ENCODE data around the gene CHD2.

Gene CHD2

GRCh38 chr15:93058128-93058527 lies 158.0 kb downstream of the CHD2 start (continued):
- TF ChIP-seq CREB5 (CRISPR knock-in tag; IDR thresholded peaks at IDR 0.05; ENCODE audit: low read depth) (no peak), PPARA (CRISPR knock-in tag; IDR thresholded peaks at IDR 0.05; ENCODE audit: borderline replicate concordance) (no peak), ZC3H10 (CRISPR knock-in tag; IDR thresholded peaks at IDR 0.05) (no peak), BACH2 (CRISPR knock-in tag; IDR thresholded peaks at IDR 0.05; ENCODE audit: borderline replicate concordance) (no peak), ZNF565 (CRISPR knock-in tag; conservative IDR thresholded peaks at IDR 0.05; ENCODE audit: low read depth) (no peak), POU6F1 (CRISPR knock-in tag; IDR thresholded peaks at IDR 0.05; ENCODE audit: borderline replicate concordance, low read depth) (no peak), ZFP30 (CRISPR knock-in tag; IDR thresholded peaks at IDR 0.05) (no peak)

GRCh38 chr15:93058904-93059427 lies 158.8 kb downstream of the CHD2 start:
- no peak for TF ChIP-seq CREB5 (CRISPR knock-in tag; IDR thresholded peaks at IDR 0.05; ENCODE audit: low read depth)
- no peak for TF ChIP-seq TCF4 (CRISPR knock-in tag; IDR thresholded peaks at IDR 0.05; ENCODE audit: borderline replicate concordance)
- no peak for TF ChIP-seq RARB (CRISPR knock-in tag; IDR thresholded peaks at IDR 0.05)
- no peak for TF ChIP-seq OSR1 (CRISPR knock-in tag; IDR thresholded peaks at IDR 0.05)
- no peak for TF ChIP-seq ZC3H10 (CRISPR knock-in tag; IDR thresholded peaks at IDR 0.05)
- no peak for TF ChIP-seq ARNTL (CRISPR knock-in tag; IDR thresholded peaks at IDR 0.05; ENCODE audit: borderline replicate concordance, low read depth)
- no peak for TF ChIP-seq ZFP30 (CRISPR knock-in tag; IDR thresholded peaks at IDR 0.05)
- TF ChIP-seq ZFP3 (CRISPR knock-in tag; IDR thresholded peaks at IDR 0.05), result no peak
- no peak for TF ChIP-seq ISL1 (CRISPR knock-in tag; IDR thresholded peaks at IDR 0.05)
- no peak for TF ChIP-seq TSHZ2 (CRISPR knock-in tag; IDR thresholded peaks at IDR 0.05)
- no peak for TF ChIP-seq BACH2 (CRISPR knock-in tag; IDR thresholded peaks at IDR 0.05; ENCODE audit: borderline replicate concordance)
- TF ChIP-seq TOX (CRISPR knock-in tag; IDR thresholded peaks at IDR 0.05; ENCODE audit: borderline replicate concordance), result no peak
- no peak for TF ChIP-seq SNAI2 (CRISPR knock-in tag; IDR thresholded peaks at IDR 0.05)
- TF ChIP-seq CSDC2 (CRISPR knock-in tag; IDR thresholded peaks at IDR 0.05), result no peak
- no peak for TF ChIP-seq PATZ1 (CRISPR knock-in tag; IDR thresholded peaks at IDR 0.05; ENCODE audit: borderline replicate concordance)
- no peak for TF ChIP-seq GLIS3 (CRISPR knock-in tag; IDR thresholded peaks at IDR 0.05)
- ATAC-seq, result no peak

DNA sequence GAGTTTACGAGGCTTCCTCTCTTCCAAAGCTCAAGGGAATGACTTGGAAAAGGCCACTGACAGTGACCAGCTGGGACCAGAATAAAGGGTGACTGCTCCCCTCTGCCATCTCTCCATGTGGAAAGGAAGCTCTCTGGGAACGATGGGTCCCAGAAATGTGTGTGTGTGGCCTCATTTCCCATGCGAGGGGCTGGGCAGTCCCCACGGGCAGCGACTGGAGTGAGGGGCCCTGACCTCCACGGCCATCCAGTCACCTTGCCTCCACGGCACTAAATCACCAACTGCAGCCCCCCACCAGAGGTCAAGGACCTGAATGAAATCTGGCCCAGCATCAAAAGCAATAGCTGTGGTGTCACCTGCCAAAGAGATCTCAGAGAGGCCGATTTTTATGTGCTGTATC lies 159.3 kb downstream of the CHD2 start:
- ATAC-seq, result no peak
- TF ChIP-seq TSHZ2 (CRISPR knock-in tag; IDR thresholded peaks at IDR 0.05) (no peak), CREB5 (CRISPR knock-in tag; IDR thresholded peaks at IDR 0.05; ENCODE audit: low read depth) (no peak), ZC3H10 (CRISPR knock-in tag; IDR thresholded peaks at IDR 0.05) (no peak), ARNTL (CRISPR knock-in tag; IDR thresholded peaks at IDR 0.05; ENCODE audit: borderline replicate concordance, low read depth) (no peak), ZFP3 (CRISPR knock-in tag; IDR thresholded peaks at IDR 0.05) (no peak), ZNF565 (CRISPR knock-in tag; conservative IDR thresholded peaks at IDR 0.05; ENCODE audit: low read depth) (no peak), POU6F1 (CRISPR knock-in tag; IDR thresholded peaks at IDR 0.05; ENCODE audit: borderline replicate concordance, low read depth) (no peak), BACH2 (CRISPR knock-in tag; IDR thresholded peaks at IDR 0.05; ENCODE audit: borderline replicate concordance) (no peak), RARB (CRISPR knock-in tag; IDR thresholded peaks at IDR 0.05) (no peak)
